DOHH2 (cell line): Measurements from ENCODE around the gene ADO.

Experiments
- EZH2phosphoT487 ChIP-seq: fragments of 200-600 bp; sonication (generic); IDR thresholded peaks from 2 replicates; pipeline ENCODE4 v1.6.1; 2017; ENCODE audit warnings: borderline replicate concordance, mild to moderate bottlenecking, antibody characterized with exemption, low read length, moderate library complexity, mixed read lengths
- TF ChIP-seq, protein P1 (sequence below): fragments of 200-600 bp; sonication (generic); IDR thresholded peaks from one replicate; pipeline ENCODE4 v1.5.1; 2014; ENCODE audit warnings: antibody characterized with exemption, mild to moderate bottlenecking, low read depth, low read length; ENCODE audit not compliant: poor library complexity, severe bottlenecking

DNA sequence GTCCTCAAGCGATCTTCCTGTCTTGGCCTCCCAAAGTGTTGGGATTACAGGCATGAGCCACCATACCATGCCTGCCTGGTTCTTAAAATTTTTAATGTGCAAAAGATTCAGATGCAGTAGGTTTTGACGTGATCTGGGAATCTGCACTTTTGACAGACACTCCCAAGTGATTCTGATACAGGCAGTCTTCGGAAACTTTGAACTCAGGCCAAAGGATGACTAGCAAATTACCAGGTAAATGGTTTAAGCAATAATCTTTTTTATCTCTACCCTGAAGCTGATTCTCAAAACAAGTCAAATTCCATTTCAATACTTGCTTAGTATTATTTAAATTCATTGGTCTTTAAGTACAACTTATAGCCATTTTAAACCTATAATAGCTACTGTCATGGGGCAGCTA lies 2.6 kb upstream of the ADO start:
- TF ChIP-seq, protein P1, sequence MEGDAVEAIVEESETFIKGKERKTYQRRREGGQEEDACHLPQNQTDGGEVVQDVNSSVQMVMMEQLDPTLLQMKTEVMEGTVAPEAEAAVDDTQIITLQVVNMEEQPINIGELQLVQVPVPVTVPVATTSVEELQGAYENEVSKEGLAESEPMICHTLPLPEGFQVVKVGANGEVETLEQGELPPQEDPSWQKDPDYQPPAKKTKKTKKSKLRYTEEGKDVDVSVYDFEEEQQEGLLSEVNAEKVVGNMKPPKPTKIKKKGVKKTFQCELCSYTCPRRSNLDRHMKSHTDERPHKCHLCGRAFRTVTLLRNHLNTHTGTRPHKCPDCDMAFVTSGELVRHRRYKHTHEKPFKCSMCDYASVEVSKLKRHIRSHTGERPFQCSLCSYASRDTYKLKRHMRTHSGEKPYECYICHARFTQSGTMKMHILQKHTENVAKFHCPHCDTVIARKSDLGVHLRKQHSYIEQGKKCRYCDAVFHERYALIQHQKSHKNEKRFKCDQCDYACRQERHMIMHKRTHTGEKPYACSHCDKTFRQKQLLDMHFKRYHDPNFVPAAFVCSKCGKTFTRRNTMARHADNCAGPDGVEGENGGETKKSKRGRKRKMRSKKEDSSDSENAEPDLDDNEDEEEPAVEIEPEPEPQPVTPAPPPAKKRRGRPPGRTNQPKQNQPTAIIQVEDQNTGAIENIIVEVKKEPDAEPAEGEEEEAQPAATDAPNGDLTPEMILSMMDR, result no peak
- no peak for TF ChIP-seq EZH2phosphoT487
